Astrocyte of the spinal cord (primary cell): Measurements from ENCODE around the gene CD55.

ENCODE experiments used
- DNase-seq: peaks from one replicate; pipeline ENCODE4 v3.0.0; 2011; ENCODE audit warnings: low read depth, low spot score
- H3K4me3 ChIP-seq: 2 replicates; pipeline ENCODE4 v1.5.1; 2011; ENCODE audit warnings: low read depth, mild to moderate bottlenecking, low read length, moderate library complexity
- in situ Hi-C: cut with HindIII; loops from 2 replicates; pipeline ENCODE4 v1.10.0; 2017; ENCODE audit warnings: low sequenced_read_pairs
- TF ChIP-seq, protein P1 (sequence below): IDR thresholded peaks from 2 replicates; pipeline ENCODE4 v1.5.1; 2012; ENCODE audit warnings: low read depth, mild to moderate bottlenecking, low read length, inconsistent platforms

Gene CD55

DNA sequence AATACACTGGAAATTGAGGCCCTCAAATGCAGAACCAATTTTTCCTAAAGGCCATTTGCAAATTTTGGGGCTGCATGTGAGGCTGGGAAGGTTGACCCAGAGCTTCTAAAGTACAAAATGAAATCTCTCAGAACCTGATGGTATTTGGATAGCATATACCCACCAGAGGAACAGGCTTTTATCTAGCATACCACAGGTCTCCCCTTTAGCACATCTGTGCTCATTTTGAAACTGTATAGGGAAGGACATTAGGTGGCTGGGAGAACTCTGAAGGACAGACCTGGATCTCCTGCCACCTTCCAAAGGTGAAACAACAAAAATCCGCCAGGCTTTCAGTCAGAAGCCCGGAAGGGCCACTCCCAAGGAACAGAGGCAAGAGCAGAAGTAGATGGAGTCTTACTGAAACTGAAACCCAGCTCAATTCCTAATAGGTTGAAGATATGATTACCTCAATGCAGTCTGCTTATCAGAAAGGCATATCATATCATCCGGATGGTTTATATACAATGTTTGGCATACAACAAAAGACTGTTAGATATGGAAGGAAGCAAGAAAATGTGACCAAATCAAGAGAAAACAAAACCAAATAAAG is 11.6 kb downstream of the CD55 start:
- TF ChIP-seq, protein P1, sequence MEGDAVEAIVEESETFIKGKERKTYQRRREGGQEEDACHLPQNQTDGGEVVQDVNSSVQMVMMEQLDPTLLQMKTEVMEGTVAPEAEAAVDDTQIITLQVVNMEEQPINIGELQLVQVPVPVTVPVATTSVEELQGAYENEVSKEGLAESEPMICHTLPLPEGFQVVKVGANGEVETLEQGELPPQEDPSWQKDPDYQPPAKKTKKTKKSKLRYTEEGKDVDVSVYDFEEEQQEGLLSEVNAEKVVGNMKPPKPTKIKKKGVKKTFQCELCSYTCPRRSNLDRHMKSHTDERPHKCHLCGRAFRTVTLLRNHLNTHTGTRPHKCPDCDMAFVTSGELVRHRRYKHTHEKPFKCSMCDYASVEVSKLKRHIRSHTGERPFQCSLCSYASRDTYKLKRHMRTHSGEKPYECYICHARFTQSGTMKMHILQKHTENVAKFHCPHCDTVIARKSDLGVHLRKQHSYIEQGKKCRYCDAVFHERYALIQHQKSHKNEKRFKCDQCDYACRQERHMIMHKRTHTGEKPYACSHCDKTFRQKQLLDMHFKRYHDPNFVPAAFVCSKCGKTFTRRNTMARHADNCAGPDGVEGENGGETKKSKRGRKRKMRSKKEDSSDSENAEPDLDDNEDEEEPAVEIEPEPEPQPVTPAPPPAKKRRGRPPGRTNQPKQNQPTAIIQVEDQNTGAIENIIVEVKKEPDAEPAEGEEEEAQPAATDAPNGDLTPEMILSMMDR, result no peak
- in situ Hi-C loops, result no loop called here
- H3K4me3 ChIP-seq, result no peak overlapping the region
- DNase-seq, result no peak

DNA sequence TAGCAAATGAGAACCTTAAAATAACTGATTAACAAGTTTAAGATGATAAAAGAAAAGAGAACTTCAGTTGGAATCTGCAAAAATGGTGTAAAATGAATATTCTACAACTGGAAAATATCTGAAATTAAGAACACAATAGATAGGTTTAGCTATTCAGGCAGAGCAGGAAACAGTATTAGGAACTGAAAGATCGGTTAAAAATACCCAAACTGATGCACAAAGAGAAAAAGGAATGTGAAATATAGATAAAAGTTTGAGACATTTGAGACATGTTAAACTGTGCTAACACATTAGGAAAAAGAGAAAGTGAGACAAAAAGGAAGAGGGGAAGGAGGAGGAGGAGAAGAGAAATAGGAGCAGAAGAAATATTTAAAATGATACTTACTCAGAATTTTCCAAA is 12.1 kb downstream of the CD55 start:
- TF ChIP-seq, protein P1, result no peak
- in situ Hi-C loops, result no loop called here
- no peak for DNase-seq
- H3K4me3 ChIP-seq, result no peak overlapping the region

DNA sequence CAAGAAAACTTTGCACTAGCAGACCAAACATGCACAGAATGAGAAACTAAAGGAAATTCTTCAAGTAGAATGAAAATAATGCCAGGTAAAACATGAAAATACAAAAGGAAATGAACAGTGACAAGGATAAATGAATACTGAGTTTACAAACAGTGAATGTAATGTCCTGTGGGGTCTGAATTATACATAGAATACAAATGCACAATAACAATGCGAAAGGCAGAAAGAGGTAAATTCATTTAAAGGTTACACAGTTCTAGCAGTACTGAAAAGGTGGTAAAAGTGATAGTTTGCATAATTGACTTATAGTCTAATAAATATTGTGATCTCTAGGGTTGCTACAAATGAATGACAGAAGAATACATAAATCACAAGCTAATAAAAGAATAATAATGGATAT is 12.9 kb downstream of the CD55 start:
- no peak for DNase-seq
- H3K4me3 ChIP-seq, result no peak overlapping the region
- TF ChIP-seq, protein P1, result no peak
- in situ Hi-C loops, result no loop called here

DNA sequence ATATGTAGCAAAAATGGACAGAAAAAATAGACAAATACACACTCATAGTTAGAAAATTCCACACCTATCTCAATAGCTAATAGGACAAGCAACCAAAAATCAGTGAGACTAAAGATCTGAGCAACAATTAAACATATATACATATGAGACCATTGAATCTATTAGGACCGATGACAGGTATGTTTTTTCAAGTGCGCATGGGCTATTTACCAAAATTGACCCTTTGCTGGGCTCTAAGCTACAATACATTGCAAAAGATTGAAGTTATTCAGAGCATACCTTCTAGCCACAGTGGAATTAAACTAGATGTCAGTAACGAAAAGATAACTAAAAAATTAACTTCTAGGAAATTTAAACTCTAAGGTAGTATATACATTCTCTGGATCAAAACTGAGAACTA is 13.7 kb downstream of the CD55 start:
- TF ChIP-seq, protein P1, result no peak
- no peak for DNase-seq
- no peak overlapping the region for H3K4me3 ChIP-seq
- in situ Hi-C loops, result no loop called here

DNA sequence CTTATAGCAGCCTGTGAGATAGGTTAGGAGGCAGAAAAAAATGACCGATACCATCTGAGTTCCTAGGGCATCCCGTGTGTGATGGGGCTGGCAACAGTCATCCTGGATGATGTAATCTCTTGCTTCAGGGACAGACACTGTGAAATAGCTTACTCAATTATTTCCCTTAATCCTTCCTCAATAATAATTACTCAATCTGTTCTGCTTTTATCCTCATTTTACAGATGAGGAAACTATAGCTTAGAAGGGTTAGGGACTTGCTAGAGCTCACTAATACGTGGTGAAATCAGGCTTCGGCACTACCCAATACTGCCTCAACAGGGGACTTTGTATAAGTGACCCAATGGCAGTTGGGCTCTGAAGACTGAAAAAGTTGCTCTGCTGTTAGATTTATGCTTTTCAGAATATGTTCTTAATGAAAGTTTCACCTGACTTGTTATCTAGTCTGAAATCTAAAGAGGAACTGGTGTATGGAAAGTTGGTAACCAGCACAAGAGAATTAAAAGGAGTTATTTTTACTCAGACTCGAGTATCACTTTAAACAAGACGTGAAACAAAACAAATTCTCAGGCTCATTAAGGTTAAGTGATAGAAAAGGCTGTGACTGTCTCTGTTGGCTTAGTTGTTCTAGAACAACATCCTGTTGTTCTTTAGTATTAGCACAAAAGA is 14.4 kb downstream of the CD55 start:
- no peak overlapping the region for H3K4me3 ChIP-seq
- in situ Hi-C loops, result no loop called here
- no peak for DNase-seq
- TF ChIP-seq, protein P1, result no peak

DNA sequence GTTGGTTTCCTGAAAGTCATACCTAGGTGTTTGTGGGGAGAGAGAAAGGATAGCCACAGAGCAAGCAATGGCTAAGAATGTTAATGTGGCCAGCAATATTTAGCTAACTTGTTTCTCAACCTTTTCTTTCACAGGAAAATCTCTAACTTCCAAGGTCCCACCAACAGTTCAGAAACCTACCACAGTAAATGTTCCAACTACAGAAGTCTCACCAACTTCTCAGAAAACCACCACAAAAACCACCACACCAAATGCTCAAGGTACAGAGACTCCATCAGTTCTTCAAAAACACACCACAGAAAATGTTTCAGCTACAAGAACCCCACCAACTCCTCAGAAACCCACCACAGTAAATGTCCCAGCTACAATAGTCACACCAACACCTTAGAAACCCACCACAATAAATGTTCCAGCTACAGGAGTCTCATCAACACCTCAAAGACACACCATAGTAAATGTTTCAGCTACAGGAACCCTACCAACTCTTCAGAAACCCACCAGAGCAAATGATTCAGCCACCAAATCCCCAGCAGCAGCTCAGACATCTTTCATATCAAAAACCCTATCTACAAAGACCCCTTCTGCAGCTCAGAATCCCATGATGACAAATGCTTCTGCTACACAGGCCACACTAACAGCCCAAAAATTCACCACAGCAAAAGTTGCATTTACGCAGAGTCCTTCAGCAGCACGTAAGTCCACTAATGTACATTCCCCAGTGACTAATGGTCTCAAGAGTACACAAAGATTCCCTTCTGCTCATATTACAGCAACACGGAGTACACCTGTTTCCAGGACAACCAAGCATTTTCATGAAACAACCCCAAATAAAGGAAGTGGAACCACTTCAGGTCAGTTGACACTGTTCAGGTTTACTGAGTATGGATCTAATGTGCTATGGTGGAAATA is 15.3 kb downstream of the CD55 start:
- H3K4me3 ChIP-seq, result no peak overlapping the region
- peak; percentile 79 for DNase-seq
- TF ChIP-seq, protein P1, result no peak
- in situ Hi-C loops, result no loop called here
